HepG2 (cell line): ENCODE measurements around the gene PRM2. TPM values are rescaled to one million over a fixed set of nuclear protein-coding genes. Genes with fewer than 3 reads are reported as not detected.

Experiments used
- ATAC-seq: fragments of 200-7000 bp; cut with Tn5 transposase; 3 replicates; pipeline ENCODE4 v1.9.1; 2020; ENCODE audit warnings: mild to moderate bottlenecking, moderate library complexity
- BruUV-seq: library from RNA; stranded (reverse); fragments of 400-500 nt; replicated peaks from 2 replicates; lab custom pipeline; 2021; lab: Mats Ljungman, UMichigan
- CTCF ChIA-PET: fragments of 300-600 bp; formaldehyde crosslinking; extraction: SDS; loops from one replicate; lab custom pipeline; 2021; ENCODE audit warnings: low total read pairs, inconsistent platforms, low intra/inter-chr PET ratio; lab: Yijun Ruan, JAX
- POLR2A ChIA-PET: fragments of 350-600 bp; sonication (Branson Sonifier 250); formaldehyde crosslinking; loops from one replicate; lab custom pipeline; 2020; ENCODE audit warnings: antibody characterized with exemption, inconsistent platforms; lab: Yijun Ruan, JAX
- DNase-seq: peaks from one replicate; pipeline ENCODE4 v3.0.0-alpha.2; 2015; ENCODE audit warnings: low spot score
- FAIRE-seq: peaks from 3 replicates; lab custom pipeline; 2011; peaks lifted over from hg19 to GRCh38; lab: Jason Lieb, UNC
- H2AFZ ChIP-seq: one replicate; pipeline ENCODE4 v1.6.1; 2011; ENCODE audit warnings: low read length, inconsistent platforms
- H3K27ac ChIP-seq: fragments of 300-600 bp; 3 replicates; pipeline ENCODE4 v1.8.0; 2011; ENCODE audit warnings: mixed run types, mild to moderate bottlenecking, mixed read lengths, low read length, inconsistent platforms; ENCODE audit not compliant: insufficient read depth; ENCODE audit errors: extremely low read length
- H3K27me3 ChIP-seq, 2 experiments: fragments of 200-600 bp in 1 of 2; 2 replicates in 1 of 2; 3 replicates in 1 of 2; pipeline versions ENCODE4 v1.6.0 to v1.8.0; 2011; ENCODE audit warnings: low read length in 2 of 2, mild to moderate bottlenecking in 2 of 2, moderate library complexity in 2 of 2, inconsistent platforms in 1 of 2; ENCODE audit not compliant: insufficient read depth in 2 of 2, control insufficient read depth in 1 of 2
- H3K36me3 ChIP-seq, 2 experiments: fragments of 200-600 bp in 1 of 2; replicated peaks in 1 of 2; 2 replicates in 1 of 2; 3 replicates in 1 of 2; pipeline versions ENCODE4 v1.5.1 to v1.8.0; 2011; ENCODE audit warnings: low read length in 2 of 2, inconsistent platforms in 1 of 2; ENCODE audit not compliant: insufficient read depth in 2 of 2, control insufficient read depth in 1 of 2
- H3K4me1 ChIP-seq: 2 replicates; pipeline ENCODE4 v1.5.1; 2012; ENCODE audit warnings: low read length, inconsistent platforms; ENCODE audit not compliant: insufficient read depth
- H3K4me2 ChIP-seq: 2 replicates; pipeline ENCODE4 v1.6.0; 2011; ENCODE audit warnings: low read depth, low read length, inconsistent platforms
- H3K4me3 ChIP-seq, 3 experiments: fragments of 200-600 bp in 1 of 3; sonication (generic), shearing (Covaris generic) in 1 of 3; replicated peaks in 1 of 3; 2 replicates each; pipeline ENCODE4 v1.5.1; 2011 to 2016; ENCODE audit warnings: low read length in 3 of 3, inconsistent platforms in 2 of 3, low read depth in 2 of 3, mild to moderate bottlenecking in 2 of 3, control low read depth in 1 of 3, mixed read lengths in 1 of 3; ENCODE audit not compliant: insufficient read depth in 1 of 3
- H3K79me2 ChIP-seq: one replicate; pipeline ENCODE4 v1.6.1; 2011; ENCODE audit warnings: low read length, inconsistent platforms; ENCODE audit not compliant: insufficient read depth
- H3K9ac ChIP-seq: 2 replicates; pipeline ENCODE4 v1.6.0; 2011; ENCODE audit warnings: mild to moderate bottlenecking, low read depth, low read length, inconsistent platforms; ENCODE audit not compliant: insufficient read depth
- H3K9me3 ChIP-seq: 2 replicates; pipeline ENCODE4 v1.5.1; 2012; ENCODE audit warnings: mild to moderate bottlenecking, low read length
- H4K20me1 ChIP-seq: 2 replicates; pipeline ENCODE4 v1.6.0; 2011; ENCODE audit warnings: inconsistent platforms, mild to moderate bottlenecking, low read length, moderate library complexity; ENCODE audit not compliant: insufficient read depth
- AGO2 ChIP-seq: fragments of 200-400 bp; formaldehyde crosslinking; optimal IDR thresholded peaks from 2 replicates; pipeline ENCODE3; 2017; ENCODE audit warnings: mild to moderate bottlenecking, low read depth, low read length, moderate library complexity
- CREB1 ChIP-seq, 2 experiments: fragments of 450-650 bp in 1 of 2; IDR thresholded peaks; 2 replicates each; pipeline ENCODE4 v1.6.1; 2016 to 2017; ENCODE audit warnings: control low read depth in 1 of 2, mild to moderate bottlenecking in 1 of 2, missing compliant biosample characterization in 1 of 2, missing genetic modification characterization in 1 of 2
- HOXA3 ChIP-seq: sonication (generic); formaldehyde crosslinking; IDR thresholded peaks from 2 replicates; pipeline ENCODE4 v1.5.0; 2020; ENCODE audit warnings: missing genetic modification reagents
- KDM3A ChIP-seq: IDR thresholded peaks from 2 replicates; pipeline ENCODE4 v1.6.1; 2018; ENCODE audit warnings: low read depth, missing compliant biosample characterization
- NCOA1 ChIP-seq: sonication (generic); formaldehyde crosslinking; IDR thresholded peaks from 2 replicates; pipeline ENCODE4 v1.9.0; 2021; ENCODE audit warnings: missing genetic modification reagents
- NCOA5 ChIP-seq: sonication (generic); formaldehyde crosslinking; IDR thresholded peaks from 2 replicates; pipeline ENCODE4 v1.4.0; 2020; ENCODE audit warnings: missing genetic modification reagents
- PCBP1 ChIP-seq: fragments of 200-400 bp; formaldehyde crosslinking; IDR thresholded peaks from 2 replicates; pipeline ENCODE4 v1.6.1; 2017; ENCODE audit warnings: mild to moderate bottlenecking, low read depth, low read length, borderline replicate concordance
- ZC3H13 ChIP-seq: sonication (generic); formaldehyde crosslinking; IDR thresholded peaks from 2 replicates; pipeline ENCODE4 v1.8.1; 2023; ENCODE audit warnings: mild to moderate bottlenecking, missing genetic modification reagents, moderate library complexity
- ZKSCAN5 ChIP-seq: sonication (generic); formaldehyde crosslinking; IDR thresholded peaks from 2 replicates; pipeline ENCODE4 v1.5.1; 2020; ENCODE audit warnings: mild to moderate bottlenecking, missing genetic modification reagents
- ZNF556 ChIP-seq: sonication (generic); formaldehyde crosslinking; IDR thresholded peaks from 2 replicates; pipeline ENCODE4 v1.4.0; 2020; ENCODE audit warnings: mild to moderate bottlenecking, missing genetic modification reagents, borderline replicate concordance
- ZNF563 ChIP-seq: sonication (generic); formaldehyde crosslinking; IDR thresholded peaks from 2 replicates; pipeline ENCODE4 v1.8.0; 2022; ENCODE audit warnings: mild to moderate bottlenecking, moderate library complexity, missing genetic modification reagents
- ZNF616 ChIP-seq: sonication (generic); formaldehyde crosslinking; IDR thresholded peaks from 2 replicates; pipeline ENCODE4 v1.5.0; 2020; ENCODE audit warnings: low read depth, mild to moderate bottlenecking, missing genetic modification reagents
- ZNF629 ChIP-seq: sonication (generic); formaldehyde crosslinking; conservative IDR thresholded peaks from 2 replicates; pipeline ENCODE4 v1.5.0; 2020; ENCODE audit warnings: missing genetic modification reagents
- ZSCAN29 ChIP-seq: sonication (generic); formaldehyde crosslinking; conservative IDR thresholded peaks from 2 replicates; pipeline ENCODE4 v1.4.0; 2020; ENCODE audit warnings: mild to moderate bottlenecking, missing genetic modification reagents
- WGBS: methylation state at CpG from one replicate; pipeline ENCODE4 v1.1.6; 2017; ENCODE audit warnings: low lambda C conversion rate; 5-methylcytosine and 5-hydroxymethylcytosine counted together
- in situ Hi-C: cut with HindIII; loops from 2 replicates; pipeline ENCODE4 v1.10.0; 2017; ENCODE audit warnings: low pct_unique_long_range_greater_than_20kb; ENCODE audit not compliant: extremely low pct_ligation_motif_present
- intact Hi-C: fragments of 100-400 bp; cut with micrococcal nuclease; formaldehyde crosslinking; loops from one replicate; pipeline ENCODE4 v1.10.0; 2022; ENCODE audit not compliant: unreplicated experiment
- polyA plus RNA-seq, 8 experiments: library from polyadenylated mRNA; depleted of rRNA in 3 of 8; stranded (reverse) in 7 of 8; unstranded in 1 of 8; fragments of >200 nt; fragmentation: Illumina TruSeq in 4 of 8; extraction: Trizol in 4 of 8; gene quantifications; 2 replicates each; pipeline versions ENCODE4 v1.2.1 to v1.2.3, GENCODE V29; 2011 to 2016; ENCODE audit warnings: low read depth in 4 of 8, missing spikeins in 1 of 8, mixed read lengths in 1 of 8; ENCODE audit not compliant: insufficient read depth in 1 of 8
- total RNA-seq, 5 experiments: library from RNA; depleted of rRNA; stranded (reverse); fragments of >200 nt; fragmentation: Illumina TruSeq; extraction: Trizol; gene quantifications; 2 replicates each; pipeline ENCODE4 v1.2.3, GENCODE V29; 2016; ENCODE audit warnings: low read depth in 1 of 5
- TF ChIP-seq, protein P1 (sequence below): sonication (generic); formaldehyde crosslinking; IDR thresholded peaks from 2 replicates; pipeline ENCODE4 v1.4.0; 2020; ENCODE audit warnings: mild to moderate bottlenecking, missing genetic modification reagents
- TF ChIP-seq, protein P2 (sequence below): sonication (generic); formaldehyde crosslinking; IDR thresholded peaks from 2 replicates; pipeline ENCODE4 v1.4.0; 2020; ENCODE audit warnings: missing genetic modification reagents, mild to moderate bottlenecking, borderline replicate concordance
- TF ChIP-seq, protein P3 (sequence below): sonication (generic); formaldehyde crosslinking; IDR thresholded peaks from 2 replicates; pipeline ENCODE4 v1.8.1; 2023; ENCODE audit warnings: missing genetic modification reagents, inconsistent platforms, borderline replicate concordance
- TF ChIP-seq, protein P4 (sequence below): IDR thresholded peaks from 2 replicates; pipeline ENCODE4 v1.6.1; 2018; ENCODE audit warnings: missing genetic modification reagents, mild to moderate bottlenecking, missing compliant biosample characterization

Gene PRM2
- total and polyA plus RNA-seq, 2 of the 13 experiments (the other 11 are each of a cell fraction or from before 2014, with no cell fraction given) = 0.54 TPM; not detected in 1

DNA sequence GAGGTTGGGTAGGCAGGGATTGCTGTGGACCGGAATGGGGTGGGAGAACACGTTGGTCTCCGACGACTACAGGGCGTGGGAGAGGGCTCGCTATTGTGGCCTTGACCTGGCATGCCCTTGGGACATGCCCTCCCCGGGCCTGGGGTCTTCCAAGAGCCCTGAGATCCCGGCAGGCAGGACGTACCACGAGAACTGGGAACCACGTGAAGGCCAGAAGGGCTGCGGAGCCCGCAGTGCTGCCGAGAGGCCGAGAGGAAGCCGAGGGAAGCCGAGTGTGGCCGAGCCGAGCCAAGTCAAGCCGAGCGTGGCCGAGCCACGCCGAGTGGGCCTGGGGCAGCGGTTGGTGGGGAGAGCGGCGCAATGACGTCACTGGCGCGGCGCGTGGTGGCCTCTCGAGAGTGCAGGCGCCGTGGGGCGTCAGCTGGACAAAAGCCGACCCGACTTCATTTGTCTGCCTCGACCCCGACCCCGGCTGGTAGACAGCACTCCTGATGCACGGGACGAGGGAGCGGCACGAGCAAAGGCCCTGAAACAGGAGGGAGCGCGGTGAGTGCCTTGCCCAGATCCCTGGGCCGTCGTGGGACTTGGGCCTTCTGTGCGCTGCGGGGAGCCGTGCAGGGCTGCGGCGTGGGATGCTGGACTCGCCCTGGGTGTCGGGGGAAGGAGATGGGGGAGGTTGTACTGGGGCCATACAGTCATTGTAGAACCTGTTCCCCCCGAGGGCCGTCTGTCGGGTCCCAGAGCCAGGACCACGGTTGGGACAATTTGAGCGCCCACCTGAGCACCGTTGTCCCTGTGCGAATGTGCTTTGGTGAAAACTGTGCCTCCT is 26.8 kb downstream of the PRM2 start:
- peaks cover 2 to 6% of the 10 kb centered on the region in 2 experiments; a peak in 4 of 5 replicates for H3K36me3 ChIP-seq
- DNase-seq (no peak), ATAC-seq (peak; percentile 24), FAIRE-seq (no peak)
- no peaks in the 10 kb centered on the region for H3K9me3 ChIP-seq
- 74% methylated on average over 63 of the region's 63 CpGs for WGBS
- no peak overlapping the region for H3K4me2 ChIP-seq
- in situ Hi-C loops = no loop called here
- BruUV-seq = no TSS peak
- no peak overlapping the region for H3K4me3 ChIP-seq
- H2AFZ ChIP-seq = no peak overlapping the region
- no peaks in the 10 kb centered on the region for H3K27me3 ChIP-seq
- intact Hi-C loops = no loop called here
- peaks cover 63% of the 10 kb centered on the region for H3K4me1 ChIP-seq
- H3K79me2 ChIP-seq = peaks cover 13% of the 10 kb centered on the region
- H3K9ac ChIP-seq = no peak overlapping the region
- peaks cover 33% of the 10 kb centered on the region for H4K20me1 ChIP-seq
- ChIA-PET POLR2A (no interaction called here), CTCF (no interaction called here)
- H3K27ac ChIP-seq = no peak overlapping the region
- TF ChIP-seq, protein P1, sequence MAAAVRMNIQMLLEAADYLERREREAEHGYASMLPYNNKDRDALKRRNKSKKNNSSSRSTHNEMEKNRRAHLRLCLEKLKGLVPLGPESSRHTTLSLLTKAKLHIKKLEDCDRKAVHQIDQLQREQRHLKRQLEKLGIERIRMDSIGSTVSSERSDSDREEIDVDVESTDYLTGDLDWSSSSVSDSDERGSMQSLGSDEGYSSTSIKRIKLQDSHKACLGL (CRISPR knock-in tag) = no peak
- TF ChIP-seq, protein P2, sequence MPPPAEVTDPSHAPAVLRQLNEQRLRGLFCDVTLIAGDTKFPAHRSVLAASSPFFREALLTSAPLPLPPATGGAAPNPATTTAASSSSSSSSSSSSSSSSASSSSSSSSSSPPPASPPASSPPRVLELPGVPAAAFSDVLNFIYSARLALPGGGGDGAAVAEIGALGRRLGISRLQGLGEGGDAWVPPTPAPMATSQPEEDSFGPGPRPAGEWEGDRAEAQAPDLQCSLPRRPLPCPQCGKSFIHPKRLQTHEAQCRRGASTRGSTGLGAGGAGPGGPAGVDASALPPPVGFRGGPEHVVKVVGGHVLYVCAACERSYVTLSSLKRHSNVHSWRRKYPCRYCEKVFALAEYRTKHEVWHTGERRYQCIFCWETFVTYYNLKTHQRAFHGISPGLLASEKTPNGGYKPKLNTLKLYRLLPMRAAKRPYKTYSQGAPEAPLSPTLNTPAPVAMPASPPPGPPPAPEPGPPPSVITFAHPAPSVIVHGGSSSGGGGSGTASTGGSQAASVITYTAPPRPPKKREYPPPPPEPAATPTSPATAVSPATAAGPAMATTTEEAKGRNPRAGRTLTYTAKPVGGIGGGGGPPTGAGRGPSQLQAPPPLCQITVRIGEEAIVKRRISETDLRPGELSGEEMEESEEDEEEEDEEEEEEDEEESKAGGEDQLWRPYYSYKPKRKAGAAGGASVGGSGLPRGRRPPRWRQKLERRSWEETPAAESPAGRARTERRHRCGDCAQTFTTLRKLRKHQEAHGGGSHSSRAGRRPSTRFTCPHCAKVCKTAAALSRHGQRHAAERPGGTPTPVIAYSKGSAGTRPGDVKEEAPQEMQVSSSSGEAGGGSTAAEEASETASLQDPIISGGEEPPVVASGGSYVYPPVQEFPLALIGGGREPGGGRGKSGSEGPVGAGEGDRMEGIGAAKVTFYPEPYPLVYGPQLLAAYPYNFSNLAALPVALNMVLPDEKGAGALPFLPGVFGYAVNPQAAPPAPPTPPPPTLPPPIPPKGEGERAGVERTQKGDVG (CRISPR knock-in tag) = no peak
- peak; percentile 62 for TF ChIP-seq HOXA3
- TF ChIP-seq, protein P3, sequence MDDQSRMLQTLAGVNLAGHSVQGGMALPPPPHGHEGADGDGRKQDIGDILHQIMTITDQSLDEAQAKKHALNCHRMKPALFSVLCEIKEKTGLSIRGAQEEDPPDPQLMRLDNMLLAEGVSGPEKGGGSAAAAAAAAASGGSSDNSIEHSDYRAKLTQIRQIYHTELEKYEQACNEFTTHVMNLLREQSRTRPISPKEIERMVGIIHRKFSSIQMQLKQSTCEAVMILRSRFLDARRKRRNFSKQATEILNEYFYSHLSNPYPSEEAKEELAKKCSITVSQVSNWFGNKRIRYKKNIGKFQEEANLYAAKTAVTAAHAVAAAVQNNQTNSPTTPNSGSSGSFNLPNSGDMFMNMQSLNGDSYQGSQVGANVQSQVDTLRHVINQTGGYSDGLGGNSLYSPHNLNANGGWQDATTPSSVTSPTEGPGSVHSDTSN (CRISPR knock-in tag) = no peak
- TF ChIP-seq NCOA5 (CRISPR knock-in tag) = no peak
- no peak for TF ChIP-seq ZSCAN29 (CRISPR knock-in tag)
- no peak for TF ChIP-seq ZNF616 (CRISPR knock-in tag)
- TF ChIP-seq CREB1 (IDR thresholded peaks at IDR 0.05) = peak; percentile 92
- TF ChIP-seq CREB1 (CRISPR knock-in tag; IDR thresholded peaks at IDR 0.05) = no peak
- TF ChIP-seq ZKSCAN5 (CRISPR knock-in tag) = no peak
- peak; percentile 41; the same call in 1 of the 2 replicates for TF ChIP-seq ZNF563 (CRISPR knock-in tag)
- TF ChIP-seq AGO2 = peak; percentile 41
- TF ChIP-seq PCBP1 = 0 out of 2 replicates have a peak, but pooled peaks have one; percentile 20
- TF ChIP-seq NCOA1 = no peak
- TF ChIP-seq ZNF556 (CRISPR knock-in tag) = no peak
- TF ChIP-seq ZNF629 = no peak
- no peak for TF ChIP-seq KDM3A (CRISPR knock-in tag)
- TF ChIP-seq, protein P4, sequence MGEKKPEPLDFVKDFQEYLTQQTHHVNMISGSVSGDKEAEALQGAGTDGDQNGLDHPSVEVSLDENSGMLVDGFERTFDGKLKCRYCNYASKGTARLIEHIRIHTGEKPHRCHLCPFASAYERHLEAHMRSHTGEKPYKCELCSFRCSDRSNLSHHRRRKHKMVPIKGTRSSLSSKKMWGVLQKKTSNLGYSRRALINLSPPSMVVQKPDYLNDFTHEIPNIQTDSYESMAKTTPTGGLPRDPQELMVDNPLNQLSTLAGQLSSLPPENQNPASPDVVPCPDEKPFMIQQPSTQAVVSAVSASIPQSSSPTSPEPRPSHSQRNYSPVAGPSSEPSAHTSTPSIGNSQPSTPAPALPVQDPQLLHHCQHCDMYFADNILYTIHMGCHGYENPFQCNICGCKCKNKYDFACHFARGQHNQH = no peak
- peak; percentile 71; the same call in 1 of the 2 replicates for TF ChIP-seq ZC3H13
